ENCODE data around the gene SETSIP. TPM values are rescaled to one million over a fixed set of nuclear protein-coding genes. Genes with fewer than 3 reads are reported as not detected.
A peak's percentile ranks its signal among the peaks of the same experiment; 100 is the strongest.
"Not testable (repeated sequence)": the region's sequence is repeated elsewhere in the genome, so short reads cannot be mapped to it uniquely, and the experiment has no call there.

Gene SETSIP
- total RNA-seq, 1 donor from 2014 or later, result not detected

DNA sequence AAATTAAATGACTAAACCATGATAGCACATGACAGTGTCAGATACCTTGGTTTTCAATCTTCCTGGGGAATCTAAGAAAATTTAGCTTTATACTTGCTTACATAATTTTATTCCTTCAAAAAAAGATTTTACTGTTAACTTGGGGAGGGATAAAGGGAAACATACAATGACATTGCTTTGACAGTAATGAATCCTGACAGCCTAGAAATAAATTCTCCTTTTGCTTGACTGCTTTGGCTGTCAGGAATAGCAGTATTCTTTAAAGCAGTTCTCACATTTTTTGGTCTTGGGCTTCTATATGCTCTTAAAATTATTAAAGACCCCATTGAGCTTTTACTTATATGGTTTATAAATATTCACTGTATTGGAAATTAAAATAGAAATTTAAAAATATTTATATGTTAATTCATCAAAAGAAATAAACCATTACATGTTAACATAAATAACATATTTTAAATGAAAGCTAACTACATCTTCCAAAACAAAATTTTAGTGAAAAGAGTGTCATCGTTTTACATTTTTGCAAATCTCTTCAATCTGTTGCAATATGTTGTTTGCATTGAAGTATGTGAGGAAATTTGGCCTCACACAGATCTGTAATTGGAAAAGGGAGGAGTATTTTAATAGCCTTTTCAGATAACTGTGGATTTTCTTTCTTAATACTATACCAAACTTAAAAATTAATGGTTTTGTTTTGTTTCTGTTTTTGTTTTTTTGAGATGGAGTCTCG is 29.3 kb downstream of the SETSIP start:
- no peak for DNase-seq

DNA sequence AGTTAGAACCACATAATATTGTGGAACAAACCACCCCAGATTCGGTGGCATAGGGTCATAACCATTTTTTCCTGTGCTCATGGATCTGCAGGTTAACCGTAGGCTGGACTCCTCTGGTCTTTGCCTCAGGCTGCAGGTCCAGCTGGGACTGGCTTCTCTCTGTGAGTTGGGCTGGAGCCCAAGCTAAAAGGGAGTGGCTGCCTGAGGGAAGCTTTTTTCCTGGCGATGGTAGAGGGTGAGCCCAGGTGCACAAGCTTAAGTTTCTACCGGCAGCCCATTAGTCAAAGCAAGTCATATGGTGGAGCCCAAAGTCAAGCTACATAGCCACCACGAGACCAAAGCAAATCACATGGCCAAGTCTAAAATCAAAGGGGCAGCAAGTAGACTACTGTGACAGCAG is 31.6 kb downstream of the SETSIP start:
- DNase-seq, result no peak

DNA sequence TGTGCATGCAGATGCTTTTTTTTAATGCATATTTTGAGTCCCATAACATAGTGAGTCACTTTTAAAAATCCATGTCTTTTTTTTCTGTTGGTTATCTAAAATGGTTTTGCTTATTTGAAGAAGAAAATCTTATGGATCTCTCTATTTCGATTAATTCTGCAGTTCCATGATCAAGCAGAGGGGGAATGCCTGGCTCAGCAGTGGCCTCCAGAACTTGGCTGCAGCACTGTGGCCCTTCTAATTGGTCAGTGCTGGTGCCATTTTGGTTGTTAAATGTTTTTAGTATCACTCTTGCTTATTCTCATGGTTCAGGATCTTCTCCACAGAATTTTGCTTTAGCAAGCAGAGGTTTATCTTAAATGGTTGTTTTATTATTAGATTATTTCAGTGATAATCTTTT is 34.2 kb downstream of the SETSIP start:
- DNase-seq, result no peak

DNA sequence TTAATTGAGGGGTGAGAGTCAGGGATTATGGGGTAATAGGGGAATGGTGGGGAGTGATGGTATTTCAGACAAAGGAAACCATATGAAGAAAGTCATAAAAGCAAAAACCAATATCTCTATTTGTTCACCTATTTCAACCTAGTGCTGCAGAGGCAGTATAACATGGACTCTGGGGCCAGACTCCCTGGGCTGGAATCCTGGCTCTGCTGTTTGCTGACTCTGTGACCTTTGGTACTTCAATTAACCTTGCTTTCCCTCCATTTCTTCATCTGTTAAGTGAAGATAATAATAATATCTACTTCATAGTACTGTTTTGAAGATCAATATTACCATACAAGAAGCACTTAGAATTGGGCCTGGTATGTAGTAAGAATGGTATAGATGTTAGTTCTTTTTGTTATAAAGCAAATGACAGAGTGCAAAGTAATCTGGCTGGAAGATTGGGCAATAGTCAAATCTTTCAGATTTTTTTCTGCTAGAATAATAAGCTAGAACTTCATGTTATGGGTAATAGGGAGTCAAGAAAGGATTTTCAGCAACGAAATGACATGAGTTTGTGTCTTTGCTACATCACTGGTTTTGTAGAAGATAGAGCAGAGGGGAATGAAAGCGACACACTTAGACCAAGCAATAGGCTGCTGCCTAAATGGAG is 36.4 kb downstream of the SETSIP start:
- no peak for DNase-seq

DNA sequence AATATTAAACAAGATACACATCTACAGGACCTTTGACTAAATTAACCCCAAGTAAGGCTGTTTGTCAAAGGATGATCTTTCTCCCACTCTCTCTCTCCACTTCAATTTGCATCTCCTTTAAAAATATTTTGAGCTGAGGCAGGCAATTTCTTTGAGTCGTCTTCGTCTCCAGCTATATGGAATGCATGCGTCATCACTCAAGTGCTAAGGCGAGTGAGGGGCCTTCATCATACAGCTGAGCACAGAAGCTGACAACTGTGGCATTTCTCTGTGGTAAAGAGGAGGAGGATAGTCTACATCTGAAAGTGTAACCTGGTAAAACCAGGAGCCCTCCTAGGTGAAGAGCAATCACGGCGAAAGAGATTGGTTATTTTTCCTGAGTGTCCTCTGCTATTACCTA is 37.8 kb downstream of the SETSIP start:
- no peak for DNase-seq

DNA sequence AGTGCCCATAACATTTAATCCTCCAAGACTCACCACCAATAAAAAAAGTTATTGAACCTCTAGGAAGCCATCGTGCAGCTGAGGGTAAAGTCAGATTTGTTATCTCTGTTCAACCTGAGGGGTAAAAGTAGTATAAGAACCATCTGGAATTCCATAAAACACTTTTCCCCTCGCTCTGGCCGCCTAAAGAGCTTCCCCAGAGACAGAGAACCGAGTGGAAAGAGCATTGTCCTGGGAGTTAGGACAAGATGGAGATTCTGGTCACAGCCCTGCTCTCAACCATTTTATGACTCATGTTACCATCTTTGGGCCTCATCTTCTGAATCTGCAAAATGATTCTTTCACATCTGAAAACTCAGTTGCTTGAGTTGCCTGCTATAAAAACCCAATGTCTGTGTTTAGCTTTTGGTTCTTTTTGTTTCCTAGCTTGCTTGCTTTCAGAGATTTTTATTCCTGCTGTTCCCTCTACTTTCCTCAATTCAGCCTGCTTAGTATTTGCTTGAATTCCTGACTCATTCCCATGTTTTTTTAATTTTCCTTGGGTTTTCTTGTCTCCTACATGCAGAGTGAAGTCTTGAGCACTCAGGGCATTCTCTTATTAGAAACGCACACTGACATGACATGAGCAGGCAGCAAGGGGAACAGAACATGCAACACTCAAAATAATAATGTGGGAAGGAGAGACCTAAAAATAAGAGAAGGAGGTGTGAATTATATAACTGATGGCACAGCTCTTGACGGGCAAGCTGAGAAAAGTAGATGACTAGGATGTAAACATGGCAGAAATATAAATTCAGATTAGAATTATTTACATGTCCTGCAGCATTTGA is 43.7 kb downstream of the SETSIP start:
- DNase-seq, result peak; percentile 7

DNA sequence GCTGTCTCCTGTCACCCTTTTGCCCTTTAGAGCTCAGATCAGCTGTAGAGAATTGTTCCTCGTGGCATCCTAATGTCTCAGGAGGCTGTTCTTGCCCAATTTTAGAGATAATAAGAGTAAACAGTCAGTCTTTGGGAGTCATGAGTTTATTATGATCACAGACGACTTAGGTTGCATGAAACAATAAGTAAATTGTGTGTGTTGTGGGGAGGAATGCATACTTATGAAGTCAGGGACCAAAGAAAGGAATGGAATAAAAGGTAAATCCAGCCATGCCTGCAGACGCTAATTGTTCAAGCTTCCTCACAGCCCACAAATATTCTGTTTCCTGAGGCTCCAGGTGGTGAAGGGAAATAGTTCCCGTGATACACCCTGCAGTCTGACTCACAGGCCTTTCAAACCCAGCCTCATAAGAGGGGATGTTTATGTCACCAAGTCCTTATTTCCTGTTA is 44.5 kb downstream of the SETSIP start:
- peak; percentile 86 for DNase-seq

DNA sequence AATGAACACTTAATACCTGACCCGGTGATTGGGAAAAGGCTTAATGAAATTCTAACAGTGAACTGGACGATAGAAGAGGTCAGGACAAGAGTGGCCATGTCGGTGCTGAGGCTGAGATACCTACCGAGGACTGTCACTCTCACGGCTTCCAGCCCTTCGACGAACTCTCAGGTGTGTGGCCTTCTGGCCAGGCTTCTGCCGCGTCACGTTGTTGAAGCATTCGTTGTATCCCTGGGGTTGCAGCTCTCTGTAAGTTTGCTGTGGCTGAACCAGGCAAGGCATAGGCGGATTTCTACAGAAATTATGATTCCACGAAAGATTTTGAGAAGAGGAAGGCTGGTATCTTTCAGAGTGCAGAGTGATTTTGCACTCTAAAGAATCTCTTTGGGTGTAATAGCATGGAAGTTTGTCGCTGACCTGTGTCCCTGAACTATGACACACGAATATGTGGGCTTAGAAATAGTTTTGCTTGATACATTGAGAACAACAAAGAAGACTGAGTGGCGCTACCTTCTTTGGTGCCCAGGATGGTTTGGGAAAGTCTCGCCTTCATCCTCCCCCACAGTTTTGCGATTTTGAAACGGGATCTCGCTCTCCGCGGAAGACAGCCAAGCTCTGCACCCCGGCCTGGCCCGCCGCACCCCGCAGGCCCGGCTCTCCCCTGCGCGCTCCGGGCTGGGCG is 45.8 kb downstream of the SETSIP start:
- peak; percentile 1 for DNase-seq

DNA sequence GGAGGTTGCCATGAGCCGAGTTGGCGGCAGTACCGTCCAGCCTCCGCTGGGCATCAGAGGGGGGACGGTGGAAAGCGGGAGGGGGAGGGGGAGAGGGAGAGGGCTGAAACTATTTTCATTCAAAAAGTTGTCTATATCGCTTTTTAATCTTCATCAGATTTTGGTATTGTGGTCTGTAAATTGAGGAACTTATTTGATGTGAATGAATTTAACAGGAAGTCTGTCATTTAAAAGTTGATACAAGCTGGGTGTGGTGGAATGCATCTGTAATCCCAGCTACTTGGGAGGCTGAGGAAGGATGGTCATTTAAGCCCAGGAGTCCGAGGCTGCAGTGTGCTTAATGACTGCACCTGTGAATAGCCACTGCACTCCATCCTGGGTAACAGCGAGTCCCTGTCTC is 48.4 kb downstream of the SETSIP start:
- no peak for DNase-seq

DNA sequence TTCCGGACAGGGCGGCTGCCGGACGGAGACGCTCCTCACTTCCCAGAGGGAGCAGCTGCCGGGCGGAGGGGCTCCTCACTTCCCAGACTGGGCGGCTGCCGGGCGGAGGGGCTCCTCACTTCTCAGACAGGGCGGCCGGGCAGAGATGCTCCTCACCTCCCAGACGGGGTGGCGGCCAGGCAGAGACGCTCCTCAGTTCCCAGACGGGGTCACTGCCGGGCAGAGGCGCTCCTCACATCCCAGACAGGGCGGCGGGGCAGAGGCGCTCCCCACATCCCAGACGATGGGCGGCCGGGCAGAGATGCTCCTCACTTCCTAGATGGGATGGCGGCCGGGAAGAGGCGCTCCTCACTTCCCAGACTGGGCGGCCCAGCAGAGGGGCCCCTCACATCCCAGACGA is 49.2 kb downstream of the SETSIP start:
- DNase-seq, result not testable (repeated sequence)

Other genes with a start within 250 kb of the SETSIP start
- 23.6 and 33.2 TPM in 2 replicates for gene TGFBR3, start 189.3 kb downstream of the SETSIP start, total RNA-seq
- not detected in 2 replicates for gene BRDT, start 126.0 kb downstream of the SETSIP start, total RNA-seq
- gene EPHX4, start 45.4 kb downstream of the SETSIP start, total RNA-seq, result 8.9 and 13.4 TPM in 2 replicates
- gene BTBD8, start 4.9 kb upstream of the SETSIP start, total RNA-seq, result 2.7 and 6.1 TPM in 2 replicates
- gene C1orf146, start 142.5 kb upstream of the SETSIP start, total RNA-seq, result not detected in 2 replicates
- 7.8 and 9.9 TPM in 2 replicates for gene GLMN, start 223.6 kb upstream of the SETSIP start, total RNA-seq
- 14.0 and 22.8 TPM in 2 replicates for gene RPAP2, start 223.6 kb upstream of the SETSIP start, total RNA-seq

Data from dermis blood vessel endothelial cell (primary cell).